CD4-positive, alpha-beta T cell (primary cell): Measurements from ENCODE around the gene BORCS8. TPM values are rescaled to one million over a fixed set of nuclear protein-coding genes. Genes with fewer than 3 reads are reported as not detected.

ENCODE experiments used
- ATAC-seq: fragments of 200-7000 bp; cut with Tn5 transposase; one replicate; pipeline ENCODE4 v1.10.0; 2022; ENCODE audit warnings: mild to moderate bottlenecking; ENCODE audit not compliant: poor library complexity
- CTCF ChIA-PET: fragments of 350-600 bp; sonication (Branson Sonifier 250); formaldehyde crosslinking; loops from one replicate; lab custom pipeline; 2021; ENCODE audit warnings: antibody characterized with exemption, inconsistent platforms; lab: Charles Lee
- POLR2A ChIA-PET: fragments of 350-600 bp; sonication (Branson Sonifier 250); formaldehyde crosslinking; loops from one replicate; lab custom pipeline; 2021; ENCODE audit warnings: antibody characterized with exemption, inconsistent platforms; lab: Charles Lee
- DNase-seq, 14 experiments: peaks; one replicate each; pipeline ENCODE4 v3.0.0-alpha.2; 2013 to 2020; ENCODE audit warnings: mixed read lengths in 2 of 14
- H3K27ac ChIP-seq, 2 donors: one replicate each; pipeline versions ENCODE4 v1.5.1 to v1.7.0; 2013; ENCODE audit warnings: low read length in 2 of 2, low read depth in 1 of 2, mild to moderate bottlenecking in 1 of 2
- H3K27me3 ChIP-seq, 2 experiments: 1 replicate in 1 of 2; 2 replicates in 1 of 2; pipeline versions ENCODE4 v1.6.1 to v1.7.0; 2013; ENCODE audit warnings: low read length in 2 of 2, control low read depth in 1 of 2, mild to moderate bottlenecking in 1 of 2, moderate library complexity in 1 of 2; ENCODE audit not compliant: insufficient read depth in 2 of 2, control insufficient read depth in 1 of 2
- H3K36me3 ChIP-seq: one replicate; pipeline ENCODE4 v1.6.1; 2013; ENCODE audit warnings: low read length, control low read depth; ENCODE audit not compliant: insufficient read depth
- H3K4me1 ChIP-seq: one replicate; pipeline ENCODE4 v1.6.1; 2013; ENCODE audit warnings: low read length, control low read depth; ENCODE audit not compliant: insufficient read depth
- H3K4me3 ChIP-seq: one replicate; pipeline ENCODE4 v1.5.1; 2013; ENCODE audit warnings: mild to moderate bottlenecking, low read length, moderate library complexity
- H3K9me3 ChIP-seq, 2 experiments: 1 replicate in 1 of 2; 2 replicates in 1 of 2; pipeline versions ENCODE4 v1.6.1 to v1.7.0; 2013; ENCODE audit warnings: low read length in 2 of 2, mild to moderate bottlenecking in 2 of 2, control low read depth in 1 of 2, moderate library complexity in 1 of 2; ENCODE audit not compliant: control insufficient read depth in 1 of 2, insufficient read depth in 1 of 2
- H3K27ac Mint-ChIP-seq: one replicate; pipeline ENCODE4 v1.8.0; 2020; ENCODE audit warnings: mixed read lengths
- H3K27me3 Mint-ChIP-seq: one replicate; pipeline ENCODE4 v1.8.0; 2021; ENCODE audit warnings: mixed read lengths
- H3K36me3 Mint-ChIP-seq: one replicate; pipeline ENCODE4 v1.8.0; 2021; ENCODE audit warnings: low read depth, mixed read lengths
- H3K4me1 Mint-ChIP-seq: one replicate; pipeline ENCODE4 v1.8.0; 2021; ENCODE audit warnings: low read depth, mixed read lengths
- H3K4me3 Mint-ChIP-seq: one replicate; pipeline ENCODE4 v1.8.0; 2020; ENCODE audit warnings: mild to moderate bottlenecking, mixed read lengths
- H3K9me3 Mint-ChIP-seq: one replicate; pipeline ENCODE4 v1.8.0; 2020; ENCODE audit warnings: mixed read lengths
- CTCF ChIP-seq: fragments of 200-600 bp; IDR thresholded peaks from one replicate; pipeline ENCODE4 v1.8.0; 2022; ENCODE audit warnings: antibody characterized with exemption, mild to moderate bottlenecking
- intact Hi-C, 2 experiments: fragments of 100-400 bp; cut with DNase I in 1 of 2; cut with micrococcal nuclease in 1 of 2; formaldehyde crosslinking; loops; one replicate each; pipeline versions ENCODE4 v1.15.1 to v1.9.0; 2023 to 2025; cut with DNase I, micrococcal nuclease
- total RNA-seq, 174 experiments: library from RNA in 2 of 174; stranded (reverse) in 2 of 174; gene quantifications; one replicate each; pipeline ENCODE4 v1.2.3 and lab custom pipeline; 2021 to 2026

The BORCS8 gene
- total RNA-seq, 2 experiments from 2014 or later, result 12.0 to 15.0 TPM

GRCh38 chr19:19134687-19135158 lies 57.2 kb downstream of the BORCS8 start:
- Mint-ChIP-seq H3K27ac (no peak overlapping the region), H3K9me3 (no peaks in the 10 kb centered on the region), H3K27me3 (no peaks in the 10 kb centered on the region), H3K36me3 (peaks cover 3% of the 10 kb centered on the region), H3K4me1 (peaks cover 28% of the 10 kb centered on the region), H3K4me3 (peak overlapping the region; percentile 38)
- intact Hi-C loops, result loop anchor here in 1 of 2 experiments (5.0 kb wide), 2 partner anchors 58 to 497 kb away; partner anchors contain the start of genes BORCS8, KLHL26 and RFXANK
- DNase-seq (peak in 13 of 14 experiments; percentile 18 to 63 (median 35)), ATAC-seq (peak; percentile 30)
- TF ChIP-seq CTCF, result no peak
- Histone ChIP-seq H3K27me3 (no peaks in the 10 kb centered on the region), H3K36me3 (no peaks in the 10 kb centered on the region), H3K27ac (no peak overlapping the region), H3K4me1 (peaks cover 29% of the 10 kb centered on the region), H3K9me3 (peaks cover 8 to 14% of the 10 kb centered on the region in 2 experiments), H3K4me3 (no peak overlapping the region)
- ChIA-PET POLR2A (no interaction called here), CTCF (interaction anchor here (1.9 kb wide), 1 partner anchor 11 kb away, joined by 9 read pairs; no protein-coding TSS in a partner anchor)

- Mint-ChIP-seq H3K27ac (no peak overlapping the region), H3K27me3 (no peaks in the 10 kb centered on the region), H3K4me1 (peaks cover 23% of the 10 kb centered on the region), H3K4me3 (no peak overlapping the region), H3K36me3 (peaks cover 7% of the 10 kb centered on the region), H3K9me3 (no peaks in the 10 kb centered on the region)
- Histone ChIP-seq H3K27ac (no peak overlapping the region), H3K4me3 (no peak overlapping the region), H3K9me3 (peaks cover 8 to 14% of the 10 kb centered on the region in 2 experiments), H3K4me1 (peaks cover 25% of the 10 kb centered on the region), H3K36me3 (no peaks in the 10 kb centered on the region), H3K27me3 (no peaks in the 10 kb centered on the region)
- CTCF ChIA-PET, result no interaction called here
- ATAC-seq, result no peak
- DNase-seq, result no peak
- POLR2A ChIA-PET, result no interaction called here
- no peak for TF ChIP-seq CTCF
- intact Hi-C loops, result no loop called here
These were observed 58.0 kb downstream of the BORCS8 start for GRCh38 chr19:19133985-19134384.

- no peak overlapping the region for H3K4me3 ChIP-seq
- ChIA-PET POLR2A (interaction anchor here (0.6 kb wide), 1 partner anchor 64 kb away, joined by 4 read pairs; no protein-coding TSS in a partner anchor), CTCF (no interaction called here)
- no peaks in the 10 kb centered on the region for H3K36me3 ChIP-seq
- H3K27ac Mint-ChIP-seq, result no peak overlapping the region
- no peaks in the 10 kb centered on the region for H3K27me3 ChIP-seq
- DNase-seq (no peak), ATAC-seq (no peak)
- no peak overlapping the region for H3K4me3 Mint-ChIP-seq
- no peak for TF ChIP-seq CTCF
- peaks cover 13% of the 10 kb centered on the region for H3K36me3 Mint-ChIP-seq
- no peaks in the 10 kb centered on the region for H3K27me3 Mint-ChIP-seq
- H3K9me3 ChIP-seq, result peaks cover 8 to 14% of the 10 kb centered on the region in 2 experiments
- intact Hi-C loops, result no loop called here
- H3K4me1 Mint-ChIP-seq, result peaks cover 12% of the 10 kb centered on the region
- H3K9me3 Mint-ChIP-seq, result no peaks in the 10 kb centered on the region
- peaks cover 18% of the 10 kb centered on the region for H3K4me1 ChIP-seq
- no peak overlapping the region for H3K27ac ChIP-seq
These were observed 59.0 kb downstream of the BORCS8 start for GRCh38 chr19:19132912-19133311.
